Measurements from ENCODE around the gene PRCD. TPM values are rescaled to one million over a fixed set of nuclear protein-coding genes. Genes with fewer than 3 reads are reported as not detected.
A peak's percentile ranks its signal among the peaks of the same experiment; 100 is the strongest.

The PRCD gene
- polyA plus RNA-seq, 1 experiment, result 0.21 TPM

GRCh38 chr17:76501018-76501826, 38.6 kb upstream of the PRCD start, which contains the start of gene RHBDF2:
TSS of gene RHBDF2 (minus strand) at chr17:76501423. CDS start at chr17:76481524, 19,899 bp downstream.
- no peak for TF ChIP-seq CTCF (IDR thresholded peaks at IDR 0.05; ENCODE audit: insufficient read depth, low read depth, low read length)
- no peak for DNase-seq (ENCODE audit: low read depth)
- ChIA-PET CTCF (interaction anchor here (0.6 to 19.7 kb wide), 6 partner anchors 14 to 93 kb away, joined by 3 to 442 read pairs (median 6); partner anchors contain the start of genes AANAT and UBE2O), POLR2A (interaction anchor here (1.1 kb wide), 1 partner anchor 8 kb away, joined by 4 read pairs; no protein-coding TSS in a partner anchor)
- no peaks in the 10 kb centered on the region for H3K36me3 ChIP-seq (ENCODE audit: control insufficient read depth, insufficient read depth, low read length)
- H3K27me3 ChIP-seq (ENCODE audit: control insufficient read depth, insufficient read depth, low read length), result no peaks in the 10 kb centered on the region
- peak within 1 kb of the TSS; percentile 52 for H3K4me3 ChIP-seq (ENCODE audit: low read depth, low read length)

- POLR2A ChIA-PET, result interaction anchor here (1.1 kb wide), 1 partner anchor 9 kb away, joined by 4 read pairs; no protein-coding TSS in a partner anchor
These were observed 38.0 kb upstream of the PRCD start for GRCh38 chr17:76501827-76502307.

GRCh38 chr17:76502341-76503211, 37.3 kb upstream of the PRCD start:
- CTCF ChIA-PET, result interaction anchor here (1.2 to 19.7 kb wide), 4 partner anchors 13 to 94 kb away, joined by 3 to 442 read pairs (median 8); partner anchors contain the start of genes AANAT and UBE2O
- POLR2A ChIA-PET, result no interaction called here
- no peak for DNase-seq (ENCODE audit: low read depth)
- Histone ChIP-seq H3K36me3 (ENCODE audit: control insufficient read depth, insufficient read depth, low read length) (no peaks in the 10 kb centered on the region), H3K27me3 (ENCODE audit: control insufficient read depth, insufficient read depth, low read length) (peaks cover 4% of the 10 kb centered on the region; the same call in 1 of the 2 replicates), H3K4me3 (ENCODE audit: low read depth, low read length) (no peak overlapping the region)
- no peak for TF ChIP-seq CTCF (IDR thresholded peaks at IDR 0.05; ENCODE audit: insufficient read depth, low read depth, low read length)

More at GRCh38 chr17:76501827-76502307, 38.0 kb upstream of the PRCD start:
- CTCF ChIA-PET, result interaction anchor here (0.6 to 19.7 kb wide), 6 partner anchors 12 to 93 kb away, joined by 3 to 442 read pairs (median 6); partner anchors contain the start of genes AANAT and UBE2O
- Histone ChIP-seq H3K27me3 (ENCODE audit: control insufficient read depth, insufficient read depth, low read length) (no peaks in the 10 kb centered on the region), H3K36me3 (ENCODE audit: control insufficient read depth, insufficient read depth, low read length) (no peaks in the 10 kb centered on the region), H3K4me3 (ENCODE audit: low read depth, low read length) (peak overlapping the region; percentile 52)
- DNase-seq (ENCODE audit: low read depth), result no peak
- TF ChIP-seq CTCF (IDR thresholded peaks at IDR 0.05; ENCODE audit: insufficient read depth, low read depth, low read length), result no peak

- no peak for DNase-seq (ENCODE audit: low read depth)
- peaks cover 8% of the 10 kb centered on the region for H3K27me3 ChIP-seq (ENCODE audit: control insufficient read depth, insufficient read depth, low read length)
- TF ChIP-seq CTCF (IDR thresholded peaks at IDR 0.05; ENCODE audit: insufficient read depth, low read depth, low read length), result peak; percentile 14; the same call in 1 of the 2 replicates
- POLR2A ChIA-PET, result no interaction called here
- H3K4me3 ChIP-seq (ENCODE audit: low read depth, low read length), result no peak overlapping the region
- CTCF ChIA-PET, result interaction anchor here (0.6 to 19.7 kb wide), 2 partner anchors 44 to 364 kb away, joined by 3 to 442 read pairs; partner anchors contain the start of genes AANAT and UBE2O
- no peaks in the 10 kb centered on the region for H3K36me3 ChIP-seq (ENCODE audit: control insufficient read depth, insufficient read depth, low read length)
These were observed 35.7 kb upstream of the PRCD start for GRCh38 chr17:76504117-76504516.
